AG04449 (cell line): ENCODE results near the gene LMTK3.

Experiments used
- CTCF ChIA-PET: fragments of 350-600 bp; formaldehyde crosslinking; extraction: SDS; loops from one replicate; lab custom pipeline; 2021; ENCODE audit warnings: antibody characterized with exemption; lab: Yijun Ruan, JAX
- POLR2A ChIA-PET: fragments of 400-600, 350-600 bp; formaldehyde crosslinking; extraction: SDS; loops from one replicate; lab custom pipeline; 2020; ENCODE audit warnings: antibody characterized with exemption, inconsistent platforms; lab: Yijun Ruan, JAX
- DNase-seq: peaks from one replicate; pipeline ENCODE4 v3.0.0-alpha.2; 2010; ENCODE audit warnings: low read depth, low spot score
- H3K4me3 ChIP-seq: 2 replicates; pipeline ENCODE4 v1.5.1; 2011; ENCODE audit warnings: low read depth, mild to moderate bottlenecking, control low read depth, low read length
- CTCF ChIP-seq: IDR thresholded peaks from one replicate; pipeline ENCODE4 v1.5.1; 2011; ENCODE audit warnings: mild to moderate bottlenecking, moderate library complexity, low read length, control low read depth, inconsistent platforms; ENCODE audit not compliant: insufficient read depth; ENCODE audit errors: missing control alignments

The LMTK3 gene

GRCh38 chr19:48455171-48455907 is 56.3 kb downstream of the LMTK3 start, which contains the start of gene KCNJ14:
Gene KCNJ14, plus strand, starts transcription at chr19:48455574. Its CDS starts 6,151 bp downstream, at chr19:48461725.
- H3K4me3 ChIP-seq = no peak within 1 kb of the TSS
- no peak for DNase-seq
- no peak for TF ChIP-seq CTCF
- ChIA-PET POLR2A (no interaction called here), CTCF (interaction anchor here (0.7 to 1.0 kb wide), 2 partner anchors 10 to 133 kb away, joined by 3 read pairs; no protein-coding TSS in a partner anchor)

- TF ChIP-seq CTCF = no peak
- H3K4me3 ChIP-seq = no peak overlapping the region
- ChIA-PET POLR2A (no interaction called here), CTCF (no interaction called here)
- no peak for DNase-seq
These were observed 57.4 kb downstream of the LMTK3 start for GRCh38 chr19:48454150-48454730.

GRCh38 chr19:48452289-48453190 is 59.1 kb downstream of the LMTK3 start:
- POLR2A ChIA-PET = no interaction called here
- no peak for DNase-seq
- CTCF ChIA-PET = no interaction called here
- H3K4me3 ChIP-seq = no peak overlapping the region
- no peak for TF ChIP-seq CTCF

- H3K4me3 ChIP-seq = no peak overlapping the region
- CTCF ChIA-PET = interaction anchor here (0.9 to 1.1 kb wide), 2 partner anchors 60 to 132 kb away, joined by 3 to 5 read pairs; partner anchors contain the start of gene KDELR1
- POLR2A ChIA-PET = no interaction called here
- DNase-seq = no peak
- no peak for TF ChIP-seq CTCF
These were observed 60.0 kb downstream of the LMTK3 start for GRCh38 chr19:48451624-48452023.

GRCh38 chr19:48450863-48451262 is 60.8 kb downstream of the LMTK3 start:
- CTCF ChIA-PET = interaction anchor here (0.9 to 1.1 kb wide), 2 partner anchors 60 to 133 kb away, joined by 3 to 5 read pairs; partner anchors contain the start of gene KDELR1
- POLR2A ChIA-PET = no interaction called here

More at GRCh38 chr19:48450863-48451262, 60.8 kb downstream of the LMTK3 start:
- no peak overlapping the region for H3K4me3 ChIP-seq
- TF ChIP-seq CTCF = no peak
- DNase-seq = no peak
